Measurements from ENCODE around the gene HTR3D.

GRCh38 chr3:184050217-184050847 is 18.8 kb downstream of the HTR3D start:
- TF ChIP-seq CTCF (IDR thresholded peaks at IDR 0.05) (no peak), POLR2A (IDR thresholded peaks at IDR 0.05) (no peak)

Data from adrenal gland (tissue), 5 donors.